ENCODE data around the gene ASB1.

- TF ChIP-seq CTCF (IDR thresholded peaks at IDR 0.05 in 2 of 3, conservative IDR thresholded peaks at IDR 0.05 in 1 of 3; ENCODE audit: control insufficient read depth in 2 of 3, extremely low read depth in 1 of 3, insufficient read depth in 1 of 3, low read depth in 3 of 3, low read length in 3 of 3) = no peak
- TF ChIP-seq ZBTB4 (CRISPR knock-in tag; IDR thresholded peaks at IDR 0.05) = no peak
- no peak for TF ChIP-seq STAT1 (conservative IDR thresholded peaks at IDR 0.05)
- no peak for TF ChIP-seq SP1 (IDR thresholded peaks at IDR 0.05; ENCODE audit: low read depth, low read length)
- no peak for TF ChIP-seq ZBTB11 (CRISPR knock-in tag; IDR thresholded peaks at IDR 0.05)
- TF ChIP-seq MYC (IDR thresholded peaks at IDR 0.05; ENCODE audit: insufficient read depth, insufficient read length, insufficient replicate concordance, low read length, severe bottlenecking) = no peak
- TF ChIP-seq RAD21 (IDR thresholded peaks at IDR 0.05; ENCODE audit: insufficient read depth, low read depth, low read length) = no peak
- no peak for TF ChIP-seq E2F4 (IDR thresholded peaks at IDR 0.05; ENCODE audit: low read depth, low read length)
- TF ChIP-seq GABPA (IDR thresholded peaks at IDR 0.05; ENCODE audit: low read depth) = no peak
- TF ChIP-seq POLR2AphosphoS5 (IDR thresholded peaks at IDR 0.05; ENCODE audit: low read length) = no peak
- no peak for TF ChIP-seq SIN3A (IDR thresholded peaks at IDR 0.05; ENCODE audit: low read depth, low read length)
Measured at GRCh38 chr2:238415036-238415764, 11.5 kb upstream of the ASB1 start.

All from GM12878 (cell line).